Urothelium cell line (cell line): Measurements from ENCODE around the gene TRA2B.

Experiments
- DNase-seq: peaks from one replicate; pipeline ENCODE4 v3.0.0; 2011; ENCODE audit warnings: low spot score, mixed read lengths
- FAIRE-seq: peaks from 2 replicates; lab custom pipeline; 2011; peaks lifted over from hg19 to GRCh38; lab: Jason Lieb, UNC

The TRA2B gene

DNA sequence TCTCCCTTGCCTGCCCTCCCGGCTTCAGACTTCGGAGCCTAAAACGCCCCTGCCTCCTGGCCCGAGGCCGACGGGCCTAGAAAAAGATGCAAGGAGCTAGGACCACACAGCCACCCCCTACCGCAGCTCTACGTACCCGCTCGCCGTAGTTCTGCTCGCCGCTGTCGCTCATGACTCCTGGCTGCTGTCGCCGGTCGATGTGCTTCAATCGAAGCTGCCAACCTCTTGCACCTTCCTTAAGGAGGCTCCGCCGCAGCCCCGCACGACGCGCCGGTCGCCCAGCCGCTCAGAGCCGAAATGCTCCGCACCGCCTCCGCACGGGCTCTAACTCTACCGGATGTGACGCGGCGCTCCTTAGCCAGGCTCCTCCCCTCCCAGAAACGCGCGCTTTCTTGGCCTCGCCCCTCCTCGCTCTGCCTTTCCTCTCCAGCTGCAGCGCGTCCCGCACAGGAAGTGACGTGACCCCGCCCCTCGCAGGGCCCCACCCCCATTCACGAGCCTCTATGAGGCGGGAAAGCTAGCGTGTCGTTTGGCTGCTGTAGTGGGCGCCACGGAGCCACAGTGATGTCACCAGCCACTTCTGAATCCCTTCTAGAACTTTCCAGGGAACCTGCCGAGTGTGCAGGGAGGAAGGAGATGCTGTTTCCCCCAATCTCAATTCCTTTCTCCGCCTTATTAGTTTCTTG lies at the start of gene TRA2B:
Gene TRA2B (minus strand): TSS at position 326 of the 686 bp plus-strand sequence. CDS start 154 bp downstream, at position 172.
- FAIRE-seq (peak; percentile 76), DNase-seq (peak; percentile 98)

DNA sequence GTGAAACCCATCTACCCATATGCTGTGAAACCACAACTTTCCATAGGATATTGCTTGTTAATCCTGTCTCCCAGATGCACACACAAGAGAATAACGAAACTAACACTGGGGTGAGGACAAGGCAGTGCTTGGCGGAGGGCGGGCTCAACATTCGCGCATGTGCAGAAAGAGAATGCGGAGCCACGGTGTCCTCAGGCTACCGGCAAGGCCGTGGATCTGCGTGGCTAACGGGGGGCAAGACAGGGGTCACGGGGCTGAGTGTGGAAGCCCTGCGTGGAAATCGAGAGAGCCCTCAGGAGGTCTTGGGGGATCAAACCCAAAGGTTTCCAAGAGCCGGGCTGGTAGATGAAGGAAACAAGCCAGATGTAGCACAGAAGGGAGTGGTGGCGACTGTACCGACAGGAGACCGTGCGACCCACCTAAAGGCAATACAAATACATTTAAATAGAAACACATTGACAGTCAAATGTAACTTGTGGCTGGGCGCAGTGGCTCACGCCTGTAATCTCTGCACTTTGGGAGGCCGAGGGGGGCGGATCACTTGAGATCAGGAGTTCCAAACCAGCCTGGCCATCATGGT lies 48.5 kb upstream of the TRA2B start:
- DNase-seq: no peak
- no peak for FAIRE-seq

GRCh38 chr3:185984203-185984602 lies 46.4 kb upstream of the TRA2B start:
- no peak for FAIRE-seq
- DNase-seq: no peak

DNA sequence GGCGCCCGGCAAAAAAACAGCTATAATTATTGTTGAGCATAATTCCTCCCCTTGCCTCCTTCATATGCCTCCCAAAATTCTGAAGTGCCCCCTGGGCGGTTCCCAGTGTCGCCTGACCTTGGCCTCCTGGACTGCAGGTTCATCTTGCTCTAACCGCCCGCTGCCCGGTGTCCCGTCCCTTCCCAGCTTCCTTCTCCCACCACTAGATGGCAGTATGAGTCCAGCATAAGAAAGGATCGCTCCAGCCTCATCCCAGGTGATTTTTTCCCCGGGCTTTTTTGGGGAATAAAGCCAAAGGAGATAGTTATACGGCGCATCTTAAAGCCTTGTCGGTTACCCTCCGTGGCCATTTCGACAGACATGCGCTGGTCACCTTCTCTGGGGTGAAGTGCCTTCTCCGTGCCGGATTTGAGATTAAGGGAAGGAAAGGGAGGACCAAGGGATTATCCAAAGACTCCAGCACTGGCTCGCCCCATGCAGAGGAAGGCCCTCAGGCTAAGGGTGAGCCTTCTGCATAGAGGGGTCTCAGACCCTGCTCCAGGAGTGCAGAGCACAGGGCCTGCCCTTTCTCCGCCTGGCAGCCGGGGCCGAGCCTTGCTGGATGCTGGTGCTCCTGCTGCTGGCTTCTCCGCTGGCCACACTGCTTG lies 45.8 kb upstream of the TRA2B start:
- FAIRE-seq: no peak

GRCh38 chr3:185982632-185983031 lies 44.8 kb upstream of the TRA2B start:
- DNase-seq (no peak), FAIRE-seq (no peak)

More for the DNA sequence above, 45.8 kb upstream of the TRA2B start:
- DNase-seq: peak; percentile 84

DNA sequence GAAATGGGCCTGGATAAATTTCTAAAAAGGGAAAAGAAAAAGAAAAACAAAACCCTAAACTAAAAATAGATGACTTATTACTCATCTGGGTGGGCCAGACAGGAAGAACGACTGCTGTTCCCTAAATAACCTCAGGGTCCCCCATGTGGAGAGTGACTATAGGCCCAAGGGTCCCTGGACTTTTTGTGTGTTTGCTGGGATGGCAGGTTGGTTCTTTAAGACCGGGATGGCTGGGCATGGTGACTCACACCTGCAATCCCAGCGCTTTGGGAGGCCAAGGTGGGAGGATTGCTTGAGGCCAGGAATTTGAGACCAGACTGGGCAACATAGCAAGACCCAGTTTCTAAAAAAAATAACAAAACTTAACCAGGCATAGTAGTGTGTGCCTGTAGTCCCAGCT lies 43.8 kb upstream of the TRA2B start:
- DNase-seq (no peak), FAIRE-seq (no peak)

- FAIRE-seq: no peak
- no peak for DNase-seq
Measured at GRCh38 chr3:185979721-185980121, 41.9 kb upstream of the TRA2B start.

DNA sequence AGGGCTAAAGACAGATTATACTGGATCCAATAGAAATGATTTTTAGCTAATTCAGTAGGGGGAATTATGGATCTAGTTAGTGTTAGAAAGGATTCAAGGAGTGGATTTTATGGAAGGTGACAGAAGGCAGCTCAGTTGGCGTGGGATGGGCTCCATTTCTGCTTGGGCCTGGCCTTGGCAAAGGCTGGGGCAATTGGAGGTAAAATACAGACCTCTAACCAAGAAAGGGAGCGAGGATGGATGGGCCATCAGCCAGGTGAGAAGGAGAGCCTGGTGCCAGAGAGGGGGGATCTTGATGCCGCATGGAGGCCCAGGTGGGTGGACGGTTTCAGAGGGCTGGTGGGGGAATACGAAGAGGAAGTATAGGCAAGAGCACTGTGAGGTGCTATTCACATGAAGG lies 40.7 kb upstream of the TRA2B start:
- DNase-seq: no peak
- FAIRE-seq: no peak

DNA sequence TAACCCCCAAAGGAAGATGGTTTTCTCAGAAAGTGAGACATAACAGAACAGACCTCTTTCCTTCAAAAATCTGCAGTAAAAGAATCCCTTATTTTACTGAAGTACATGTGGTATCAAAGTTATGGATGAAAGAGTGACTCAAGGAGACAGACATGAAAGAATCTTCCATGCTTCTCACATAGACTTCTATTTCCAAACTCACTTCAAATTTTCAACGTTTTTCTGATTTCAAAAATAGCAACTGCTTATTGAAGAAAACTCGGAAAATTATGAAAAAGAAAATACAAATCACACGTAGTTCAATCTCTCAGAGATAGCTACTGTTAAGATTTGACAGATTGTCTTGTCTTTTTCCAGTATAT lies 39.8 kb upstream of the TRA2B start:
- no peak for DNase-seq
- FAIRE-seq: no peak

DNA sequence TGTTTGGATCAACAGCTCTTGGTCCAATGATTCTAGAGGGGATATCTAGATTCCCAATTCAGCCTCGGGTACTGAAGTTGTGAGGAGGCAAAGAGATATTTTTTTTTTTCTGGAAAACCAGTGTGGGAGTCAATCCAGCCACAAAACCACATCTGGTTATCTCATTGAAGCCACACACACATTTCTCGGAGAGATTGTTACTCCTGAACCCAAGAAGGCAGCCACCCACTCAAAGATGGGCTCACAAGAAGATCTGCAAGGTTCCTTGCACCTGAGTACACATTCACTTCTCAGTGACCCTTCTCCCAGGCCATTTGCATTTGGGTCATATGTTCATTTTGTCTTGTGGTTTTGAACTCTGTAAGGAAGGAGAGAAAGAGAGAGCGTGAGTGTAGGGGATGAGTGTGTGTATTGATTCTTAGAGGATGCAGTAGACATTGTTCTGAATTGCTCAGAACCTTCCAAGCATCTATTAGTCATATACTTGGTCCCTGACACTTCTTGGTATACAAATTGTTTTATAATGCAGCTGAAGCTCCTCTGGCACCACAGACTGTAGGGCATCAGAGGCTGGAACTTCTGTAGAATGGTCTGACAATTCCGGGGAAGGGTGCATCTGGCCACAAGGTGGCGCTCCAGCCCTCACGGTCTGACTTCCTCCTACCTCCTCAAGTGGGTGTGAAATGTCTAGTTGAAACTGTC lies 39.3 kb upstream of the TRA2B start:
- DNase-seq (peak; percentile 79), FAIRE-seq (peak; percentile 46)

DNA sequence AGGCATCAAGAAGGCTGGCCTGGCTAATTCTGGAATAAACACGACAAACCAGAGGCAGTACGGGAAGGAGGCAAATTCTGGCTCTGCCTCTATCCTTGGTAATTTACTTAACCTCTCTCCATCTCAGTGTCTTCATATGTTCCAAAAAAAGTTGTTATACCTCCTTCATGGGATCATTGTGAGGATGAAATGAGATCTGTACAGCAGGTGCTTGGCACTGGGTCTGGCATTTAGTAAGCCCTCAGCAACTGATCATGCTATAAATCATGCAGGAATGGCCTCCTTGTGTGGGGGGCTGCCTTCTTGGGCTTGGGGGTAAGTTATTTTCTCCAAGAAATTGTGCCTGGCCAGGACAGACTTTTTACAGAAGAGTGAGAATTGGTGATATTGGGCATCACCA lies 38.3 kb upstream of the TRA2B start:
- no peak for DNase-seq
- FAIRE-seq: no peak

- DNase-seq (no peak), FAIRE-seq (no peak)
Measured at GRCh38 chr3:185971579-185971978, 33.8 kb upstream of the TRA2B start.

- DNase-seq: no peak
Measured at GRCh38 chr3:185968168-185968567, 30.4 kb upstream of the TRA2B start.

GRCh38 chr3:185966655-185967054 lies 28.8 kb upstream of the TRA2B start:
- FAIRE-seq (no peak), DNase-seq (no peak)

More at GRCh38 chr3:185968168-185968567, 30.4 kb upstream of the TRA2B start:
- no peak for FAIRE-seq

DNA sequence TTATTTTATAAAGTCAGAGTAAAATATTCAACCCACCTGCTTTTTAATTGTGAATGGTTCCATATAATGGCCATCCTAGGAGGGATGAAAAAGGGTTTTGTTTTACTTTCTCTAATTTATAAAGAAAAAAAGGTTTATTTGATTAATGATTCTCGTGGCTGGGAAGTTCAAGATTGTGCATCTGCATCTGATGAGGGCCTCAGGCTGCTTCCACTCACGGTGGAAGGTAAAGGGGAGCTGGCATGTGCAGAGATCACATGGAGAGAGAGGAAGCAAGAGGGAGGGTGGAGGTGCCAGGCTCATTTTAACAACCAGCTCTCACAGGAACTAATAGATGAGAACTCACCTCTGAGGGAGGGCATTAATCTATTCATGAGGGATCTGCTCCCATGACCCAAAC lies 27.7 kb upstream of the TRA2B start:
- FAIRE-seq (no peak), DNase-seq (no peak)

DNA sequence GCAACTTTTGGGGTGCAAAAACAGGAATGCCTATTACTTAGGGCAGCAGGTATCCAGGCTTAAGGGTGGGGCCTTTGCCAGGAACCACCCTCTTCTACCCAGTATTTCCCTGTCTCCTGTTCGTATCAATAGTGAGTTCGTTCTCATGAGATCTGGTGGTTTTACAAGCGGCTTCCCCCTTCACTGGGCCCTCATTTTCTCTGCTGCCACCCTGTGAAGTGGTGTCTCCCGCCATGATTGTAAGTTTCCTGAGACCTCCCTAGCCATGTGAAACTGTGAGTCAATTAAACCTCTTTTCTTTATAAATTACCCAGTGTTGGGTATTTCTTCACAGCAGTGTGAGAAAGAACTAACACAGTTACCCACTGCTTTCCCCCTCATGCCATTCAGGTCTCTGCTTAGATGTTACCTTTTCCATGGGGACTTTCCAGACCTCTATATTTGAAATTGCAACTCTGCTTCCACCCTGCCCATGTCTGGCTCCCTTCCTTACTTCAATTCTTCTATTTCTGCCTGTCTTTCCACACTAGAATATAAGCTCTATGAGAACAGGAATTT lies 23.9 kb upstream of the TRA2B start:
- FAIRE-seq (no peak), DNase-seq (no peak)

GRCh38 chr3:185960522-185961288 lies 22.9 kb upstream of the TRA2B start:
- no peak for DNase-seq
- FAIRE-seq: no peak

GRCh38 chr3:185959609-185960521 lies 22.1 kb upstream of the TRA2B start:
- DNase-seq (peak; percentile 57), FAIRE-seq (no peak)

DNA sequence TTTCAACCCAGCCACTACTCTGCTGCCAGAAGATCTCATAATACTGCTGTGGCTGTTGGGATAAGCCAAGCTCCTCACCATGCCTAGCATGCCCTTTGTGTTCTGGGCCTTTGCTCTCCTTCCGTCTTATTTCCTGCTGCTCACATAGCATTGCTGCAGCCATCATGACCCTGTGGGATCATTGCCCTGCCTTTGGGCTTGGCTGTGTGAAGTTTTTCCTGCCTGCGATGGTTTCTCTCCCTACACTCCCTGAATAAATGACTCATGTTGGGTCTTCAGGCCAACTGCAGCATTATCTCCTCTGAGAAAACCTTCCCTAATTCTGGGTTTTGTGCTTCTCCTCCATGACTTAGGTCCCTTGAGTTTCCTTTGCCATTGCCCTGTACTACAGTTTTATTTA lies 20.8 kb upstream of the TRA2B start:
- no peak for DNase-seq

DNA sequence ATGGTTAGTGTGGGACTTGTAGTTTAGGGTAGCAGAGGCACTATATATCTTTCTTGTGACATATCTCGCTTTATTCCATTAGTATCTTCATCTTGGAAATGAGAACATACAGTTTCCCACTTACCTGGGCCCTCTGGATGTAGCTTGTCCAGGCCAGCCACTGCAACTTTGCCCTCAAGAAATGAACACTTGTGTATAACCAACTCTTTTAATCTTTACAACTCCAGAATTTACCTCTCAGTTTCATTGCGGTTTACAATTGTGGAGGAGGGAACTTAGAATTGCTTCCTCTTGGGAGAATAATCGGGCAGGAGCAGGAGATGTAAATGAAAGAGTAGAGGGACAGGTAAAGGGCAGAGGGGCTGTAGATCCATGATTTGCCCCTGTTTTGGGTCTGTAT lies 18.4 kb upstream of the TRA2B start:
- no peak for FAIRE-seq
- no peak for DNase-seq

More for the DNA sequence above, 20.8 kb upstream of the TRA2B start:
- no peak for FAIRE-seq
